Cerebellar nuclear complex (tissue), 1 donor: Measurements from ENCODE around the gene UBE2G2.

ENCODE experiments used
- DNase-seq, 2 experiments: peaks; one replicate each; lab custom pipeline; 2025; lab: John Stamatoyannopoulos, UW

UBE2G2 gene

GRCh38 chr21:44764319-44765230, 37.0 kb downstream of the UBE2G2 start:
- no peak for DNase-seq

DNA sequence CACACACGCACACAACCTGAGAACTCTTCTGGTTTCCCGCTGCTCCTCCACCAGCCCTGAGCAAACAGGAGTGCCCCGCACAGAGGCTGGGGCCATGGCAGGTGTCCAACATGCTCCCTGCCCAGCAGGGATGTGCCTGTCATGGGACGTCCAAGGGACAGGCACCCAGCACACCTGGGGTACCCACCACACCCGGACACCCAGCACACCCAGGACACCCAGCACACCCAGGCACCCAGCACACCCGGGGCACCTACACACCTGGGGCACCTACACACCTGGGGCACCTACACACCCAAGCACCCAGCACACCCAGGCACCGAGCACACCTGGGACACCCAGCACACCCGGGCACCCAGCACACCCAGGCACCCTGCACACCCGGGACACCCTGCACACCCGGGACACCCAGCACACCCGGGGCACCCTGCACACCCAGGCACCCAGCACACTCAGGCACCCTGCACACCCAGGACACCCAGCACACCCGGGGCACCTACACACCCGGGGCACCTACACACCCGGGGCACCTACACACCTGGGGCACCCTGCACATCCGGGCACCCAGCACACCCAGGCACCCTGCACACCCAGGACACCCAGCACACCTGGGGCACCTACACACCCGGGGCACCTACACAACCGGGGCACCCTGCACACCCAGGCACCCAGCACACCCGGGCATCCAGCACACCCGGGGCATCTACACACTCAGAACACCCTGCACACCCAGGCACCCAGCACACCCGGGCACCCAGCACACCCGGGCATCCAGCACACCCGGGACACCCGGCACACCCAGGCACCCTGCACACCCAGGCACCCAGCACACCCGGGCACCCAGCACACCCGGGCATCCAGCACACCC, 37.9 kb downstream of the UBE2G2 start:
- DNase-seq = no peak

DNA sequence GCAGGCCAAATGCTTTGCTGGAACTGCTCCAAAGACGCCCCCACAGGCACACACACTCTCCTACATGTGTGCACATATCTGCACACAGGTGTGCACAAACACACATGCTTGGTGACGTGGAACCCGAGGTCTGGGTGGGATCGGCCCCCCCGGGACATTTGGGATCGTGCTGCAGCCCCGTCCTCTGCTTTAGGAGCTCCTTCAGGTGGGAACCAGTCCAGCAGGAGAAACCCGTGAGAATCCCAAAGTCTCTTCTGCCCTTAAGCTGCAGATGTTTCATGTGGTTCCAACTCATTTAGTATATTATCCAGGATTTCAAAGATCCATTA, 38.6 kb downstream of the UBE2G2 start:
- DNase-seq = no peak

GRCh38 chr21:44762221-44763049, 39.2 kb downstream of the UBE2G2 start:
- no peak for DNase-seq

DNA sequence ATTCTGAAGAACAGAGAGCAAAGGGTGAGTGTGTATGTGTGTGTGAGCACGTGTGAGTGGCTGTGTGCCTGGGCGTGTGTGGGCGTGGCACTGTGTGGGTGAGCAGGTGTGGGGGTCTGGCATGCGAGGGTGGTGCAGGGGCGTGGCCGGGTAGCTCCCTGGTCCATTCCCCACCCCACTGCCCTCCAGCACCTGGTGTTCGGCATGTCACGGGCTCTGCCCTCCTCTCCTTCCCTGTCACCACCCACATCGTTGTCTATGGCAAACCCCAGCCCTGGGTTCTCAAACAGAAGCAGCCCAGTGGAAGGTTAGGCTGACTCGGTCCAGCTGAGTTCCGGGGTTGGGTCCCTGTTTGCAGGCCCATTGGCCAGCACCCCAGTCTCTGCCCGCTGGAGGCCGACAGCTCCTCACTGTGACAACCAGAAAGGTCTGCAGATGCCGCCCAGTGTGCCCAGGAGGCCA, 39.8 kb downstream of the UBE2G2 start:
- DNase-seq = no peak

DNA sequence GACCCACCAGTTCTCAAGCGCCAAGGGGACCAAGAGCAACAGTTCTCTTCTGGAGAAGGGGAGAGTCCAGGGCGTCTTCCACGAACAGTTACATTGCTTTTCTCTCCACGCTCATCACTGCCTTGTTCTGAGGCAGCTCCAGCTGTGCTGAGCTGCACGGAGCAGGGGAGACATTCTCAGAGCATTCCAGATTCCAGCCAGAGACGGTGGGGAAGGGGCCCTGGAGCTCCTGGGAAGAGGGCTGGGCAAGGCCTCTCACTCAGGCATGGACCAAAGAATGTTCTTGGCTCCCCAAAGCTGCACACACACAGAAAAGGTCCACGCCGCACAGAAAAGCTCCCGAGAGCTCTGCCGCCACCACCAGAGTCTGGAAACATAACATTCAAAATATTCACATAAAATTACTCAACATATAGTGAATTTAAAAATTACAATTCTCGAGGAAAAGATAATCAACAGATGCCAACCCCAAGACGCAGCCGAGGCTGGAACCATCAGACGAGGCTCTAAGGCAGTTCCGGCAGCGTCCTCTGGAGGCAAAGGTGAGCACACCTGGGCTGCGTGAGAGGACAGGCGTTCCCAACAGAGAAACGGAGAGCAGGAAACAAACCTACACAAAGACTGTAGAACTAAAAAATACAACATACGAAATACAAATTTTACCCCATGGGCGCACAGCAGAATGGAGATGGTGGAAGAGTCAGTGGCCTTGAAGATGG, 40.5 kb downstream of the UBE2G2 start:
- no peak for DNase-seq

DNA sequence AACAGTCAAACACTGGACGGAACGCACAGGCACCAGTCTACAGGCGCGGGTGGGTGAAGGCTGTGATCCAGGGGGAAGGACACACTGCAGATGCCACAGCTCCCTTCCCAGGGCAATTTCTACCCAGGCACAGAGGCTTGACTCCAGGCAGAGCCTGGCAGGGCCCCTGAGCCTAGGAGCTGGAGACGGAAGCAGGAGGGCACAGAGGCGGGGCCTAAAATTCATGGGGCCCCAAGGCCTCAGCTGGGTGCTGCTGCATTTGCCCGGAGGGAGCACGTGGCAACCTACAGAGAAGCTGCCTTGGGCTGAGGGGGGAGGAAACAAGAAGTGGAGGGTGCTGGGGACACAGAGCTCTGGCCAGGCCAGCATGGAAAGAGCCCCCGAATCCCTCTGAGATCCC, 41.2 kb downstream of the UBE2G2 start:
- no peak for DNase-seq

- no peak for DNase-seq
These were observed 41.9 kb downstream of the UBE2G2 start for GRCh38 chr21:44759628-44760285.

DNA sequence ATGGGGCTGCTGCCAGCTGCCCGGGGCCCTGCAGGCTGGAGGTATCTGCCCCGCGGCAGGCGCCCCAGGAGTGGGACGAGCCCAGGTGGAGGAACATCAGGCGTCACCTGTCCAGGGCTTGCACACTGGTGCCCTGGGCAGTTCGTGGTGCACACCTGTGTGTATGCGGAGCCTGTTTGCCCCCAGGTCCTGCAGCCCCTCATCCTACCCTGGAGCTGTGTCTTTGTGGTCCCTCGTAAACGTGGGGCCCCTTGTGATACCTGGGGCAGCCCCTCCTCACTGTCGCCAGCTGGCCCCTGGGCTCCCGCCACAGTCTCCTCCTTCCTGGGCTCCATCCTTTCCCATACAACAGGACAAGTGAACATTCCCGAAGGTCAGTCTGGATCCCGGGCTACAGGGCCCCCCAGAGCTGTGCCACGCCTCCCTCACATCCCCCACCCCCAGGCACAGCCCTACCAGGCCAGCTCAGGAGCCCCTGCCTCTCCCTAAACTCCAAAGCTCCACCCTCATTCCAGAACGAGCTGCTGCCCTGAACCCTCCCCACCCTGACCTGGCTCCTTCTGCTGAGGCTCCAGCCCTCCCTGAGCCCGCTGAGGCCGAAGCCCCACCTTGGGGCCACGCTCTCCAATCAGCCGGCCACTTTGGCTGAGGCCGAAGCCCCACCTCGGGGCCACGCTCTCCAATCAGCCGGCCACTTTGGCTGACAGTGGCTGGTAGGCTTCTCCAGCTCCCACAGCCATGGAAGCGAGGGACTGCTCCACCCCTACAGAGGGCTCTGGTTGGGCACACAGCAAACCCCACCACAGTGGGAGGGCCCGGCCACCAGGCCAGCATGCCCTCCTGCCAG, 42.6 kb downstream of the UBE2G2 start:
- no peak for DNase-seq

- no peak for DNase-seq
These were observed 43.5 kb downstream of the UBE2G2 start for GRCh38 chr21:44758141-44758561.

GRCh38 chr21:44757731-44758130, 43.9 kb downstream of the UBE2G2 start:
- no peak for DNase-seq

DNA sequence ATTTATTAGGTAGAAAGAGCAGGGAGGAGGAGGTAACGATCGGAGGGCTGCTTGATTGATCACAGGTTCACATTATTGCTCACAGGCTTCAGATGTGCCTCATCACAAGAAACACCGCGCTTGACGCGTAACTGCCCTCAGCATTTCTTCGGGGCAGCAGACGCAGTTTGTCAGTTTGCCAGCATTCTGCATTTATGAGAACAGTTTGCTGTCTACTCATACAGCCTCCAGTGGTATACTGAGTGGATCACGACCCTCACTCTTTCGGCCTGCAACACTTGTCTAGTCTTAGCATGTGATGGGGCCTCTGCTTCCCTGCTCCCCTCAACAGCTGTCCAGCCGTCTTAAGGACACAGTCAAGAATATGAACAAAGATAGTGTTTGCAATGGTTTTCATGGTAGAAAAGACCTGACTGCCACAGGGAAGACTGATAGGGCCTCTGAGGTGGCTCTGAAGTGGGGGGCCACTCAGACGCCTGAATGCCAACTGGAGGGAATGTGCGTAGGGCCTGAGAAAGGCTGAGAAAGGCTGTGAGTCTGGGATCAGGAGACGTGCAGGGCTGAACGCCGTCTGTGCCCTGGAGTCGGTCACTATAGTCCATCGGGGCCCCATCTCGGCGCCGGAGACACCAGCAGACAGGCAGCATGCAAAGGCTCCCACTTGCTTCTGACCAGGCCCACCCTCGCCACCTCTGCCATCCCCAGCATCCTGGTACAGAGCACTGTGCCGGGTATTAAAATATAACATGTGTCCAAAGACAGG, 45.0 kb downstream of the UBE2G2 start:
- DNase-seq = no peak

GRCh38 chr21:44755227-44755626, 46.4 kb downstream of the UBE2G2 start:
- no peak for DNase-seq

- no peak for DNase-seq
These were observed 48.3 kb downstream of the UBE2G2 start for GRCh38 chr21:44753357-44753756.

DNA sequence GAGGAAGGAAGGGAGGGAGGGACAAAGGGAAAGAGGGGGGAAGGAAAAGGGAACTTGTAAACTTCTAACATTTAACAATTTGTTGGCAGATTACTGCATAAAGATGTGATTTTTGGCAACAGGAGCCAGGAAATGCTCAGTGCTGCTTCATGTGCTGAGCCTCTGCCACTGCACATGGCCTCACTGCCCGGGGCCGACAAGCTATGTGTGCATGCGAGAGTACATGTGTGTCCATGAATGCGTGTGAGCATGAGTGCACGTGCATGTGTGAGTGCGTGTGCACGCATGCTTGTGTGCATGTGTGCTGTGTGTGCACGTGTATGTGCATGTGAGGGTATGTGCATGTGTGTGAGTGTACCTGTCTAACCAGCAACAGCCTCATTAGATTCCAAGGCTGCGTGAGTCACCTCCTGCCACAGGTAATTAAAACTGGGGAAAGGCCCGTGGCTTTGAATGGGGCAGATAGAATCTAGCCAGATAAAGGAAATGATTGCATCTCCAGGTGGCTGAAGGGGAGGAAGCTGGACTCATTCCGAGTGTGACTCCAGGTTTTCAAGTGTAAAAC, 48.9 kb downstream of the UBE2G2 start:
- DNase-seq = no peak

DNA sequence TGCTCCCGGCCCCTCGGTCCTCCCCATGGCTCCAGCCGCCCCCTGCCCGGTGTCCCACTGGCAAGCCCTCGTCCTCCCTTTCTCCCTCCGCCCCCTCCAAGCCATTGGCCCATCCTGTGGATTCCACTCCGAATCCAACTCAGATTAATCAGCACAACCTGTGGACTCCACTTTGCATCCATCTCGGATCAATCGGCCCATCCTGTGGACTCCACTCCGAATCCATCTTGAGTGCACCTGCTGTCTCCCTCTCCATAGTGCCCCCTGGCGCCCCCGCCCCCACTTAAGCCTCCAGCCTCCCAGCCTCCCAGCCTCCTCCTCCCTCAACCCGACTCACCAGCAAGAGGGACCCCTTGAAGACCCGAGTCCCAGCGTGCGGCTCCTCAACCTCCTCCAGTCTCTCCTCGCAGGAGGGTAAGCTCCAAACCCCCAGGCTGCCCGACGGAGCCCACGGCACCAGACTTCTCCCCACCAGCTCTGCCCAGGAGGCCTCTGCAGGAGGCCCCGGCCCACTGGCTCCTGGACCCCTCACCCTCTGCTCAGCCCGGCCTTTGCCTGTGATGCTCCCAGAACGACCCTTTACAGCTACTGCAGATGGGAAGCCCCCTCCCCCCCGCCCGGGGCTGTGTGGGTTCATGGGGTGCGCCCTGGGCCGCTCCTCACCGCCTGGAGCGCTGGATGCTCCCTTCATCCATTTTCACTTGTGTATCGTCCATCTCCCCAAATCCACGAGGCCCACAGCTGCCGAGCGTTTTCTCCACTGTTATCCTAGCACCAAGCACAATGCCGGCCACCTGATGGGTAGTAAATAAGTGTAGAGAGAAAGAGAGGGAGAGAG, 49.6 kb downstream of the UBE2G2 start:
- no peak for DNase-seq

DNA sequence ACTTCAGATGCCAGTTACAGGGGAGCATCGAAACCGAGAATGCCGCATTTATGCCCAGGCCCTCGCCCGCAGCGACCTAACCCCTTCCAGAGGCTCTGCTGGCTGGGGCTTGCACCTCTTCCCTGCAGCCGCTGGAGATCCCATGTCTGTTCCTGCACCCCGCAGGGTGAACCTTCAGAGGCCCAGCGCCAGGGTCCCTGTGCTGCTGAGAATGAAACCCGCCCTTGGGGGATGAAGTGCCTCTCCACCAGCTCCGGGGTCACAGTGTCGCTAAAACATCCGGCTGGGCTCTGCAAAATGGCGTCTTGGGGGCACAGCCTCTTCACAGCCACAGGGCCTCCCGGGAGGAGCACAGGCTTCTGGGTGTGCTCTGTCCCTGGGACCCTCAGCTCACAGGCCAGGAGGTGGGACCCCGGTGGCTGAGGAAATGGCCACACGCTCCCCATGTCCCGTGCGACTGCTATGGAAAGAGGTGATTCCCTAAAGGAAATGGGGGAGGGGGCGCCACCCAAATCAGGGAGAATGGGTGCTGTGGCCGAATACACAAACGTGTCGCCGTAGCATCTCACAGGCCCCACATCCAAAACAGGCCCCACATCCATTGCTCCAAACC, 50.3 kb downstream of the UBE2G2 start:
- no peak for DNase-seq

- no peak for DNase-seq
These were observed 51.0 kb downstream of the UBE2G2 start for GRCh38 chr21:44750675-44751025.
